Adipocyte (in vitro differentiated cells): Measurements from ENCODE around the gene TDRD10.

Source experiments
- DNase-seq: peaks from one replicate; pipeline ENCODE4 v3.0.0-alpha.2; 2015; ENCODE audit warnings: low read depth
- H3K27me3 ChIP-seq: replicated peaks from 2 replicates; pipeline ENCODE4 v1.7.0; 2013; ENCODE audit warnings: mild to moderate bottlenecking, low read length, moderate library complexity; ENCODE audit not compliant: control insufficient read depth, insufficient read depth
- H3K36me3 ChIP-seq: 2 replicates; pipeline ENCODE4 v1.7.0; 2013; ENCODE audit warnings: low read length, mild to moderate bottlenecking, moderate library complexity; ENCODE audit not compliant: control insufficient read depth, insufficient read depth, severe bottlenecking
- H3K4me1 ChIP-seq: 2 replicates; pipeline ENCODE4 v1.7.0; 2013; ENCODE audit warnings: mild to moderate bottlenecking, low read length, moderate library complexity; ENCODE audit not compliant: control insufficient read depth, insufficient read depth
- H3K4me3 ChIP-seq: 2 replicates; pipeline ENCODE4 v1.7.0; 2013; ENCODE audit warnings: mild to moderate bottlenecking, low read length, moderate library complexity
- H3K9ac ChIP-seq: 2 replicates; pipeline ENCODE4 v1.7.0; 2013; ENCODE audit warnings: mild to moderate bottlenecking, low read length, moderate library complexity
- H3K9me3 ChIP-seq: 2 replicates; pipeline ENCODE4 v1.7.0; 2013; ENCODE audit warnings: mild to moderate bottlenecking, low read length, moderate library complexity; ENCODE audit not compliant: control insufficient read depth

Gene TDRD10

DNA sequence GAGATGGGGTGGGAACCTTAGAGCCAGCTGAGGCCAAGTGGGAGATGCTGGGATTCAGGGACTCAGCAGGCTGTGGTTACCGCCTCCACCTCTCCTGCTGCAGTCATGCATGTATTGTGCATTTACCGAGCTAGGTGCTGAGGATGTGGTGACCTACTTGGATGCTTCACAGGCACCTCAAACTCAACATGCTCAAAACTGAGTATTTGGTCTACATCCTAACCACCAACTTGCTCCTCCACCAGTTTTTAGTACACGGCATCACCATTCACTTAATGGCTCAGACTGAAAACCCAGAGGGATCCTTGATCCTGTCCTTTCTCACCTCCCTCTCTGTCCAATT, 71.1 kb downstream of the TDRD10 start:
- H3K36me3 ChIP-seq = peaks cover 2% of the 10 kb centered on the region
- peaks cover 31% of the 10 kb centered on the region for H3K27me3 ChIP-seq
- peaks cover 8% of the 10 kb centered on the region for H3K4me1 ChIP-seq
- no peak overlapping the region for H3K9ac ChIP-seq
- no peaks in the 10 kb centered on the region for H3K9me3 ChIP-seq
- DNase-seq = no peak
- H3K4me3 ChIP-seq = no peak overlapping the region

DNA sequence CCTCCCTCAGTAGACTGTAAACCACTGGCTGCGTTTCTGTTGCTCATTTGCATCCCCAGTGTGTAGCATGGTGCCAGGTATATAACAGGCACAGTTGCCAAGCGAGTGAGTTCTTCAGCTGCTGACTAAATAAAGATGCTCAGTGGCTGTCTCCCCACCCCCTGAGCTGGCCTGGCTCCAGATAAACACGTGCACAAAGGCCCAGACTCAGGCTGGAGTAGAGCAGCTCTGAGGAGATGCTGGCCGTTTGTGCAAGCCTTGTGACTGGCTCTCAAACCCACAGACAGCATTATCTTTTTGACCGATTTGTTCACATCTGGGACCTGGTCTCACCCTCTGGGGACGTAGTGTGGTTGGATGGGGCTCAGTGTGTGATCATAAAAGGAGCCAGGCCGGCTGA, 72.7 kb downstream of the TDRD10 start:
- Histone ChIP-seq H3K4me1 (peaks cover 12% of the 10 kb centered on the region), H3K36me3 (peaks cover 17% of the 10 kb centered on the region), H3K27me3 (peaks cover 19% of the 10 kb centered on the region), H3K9me3 (no peaks in the 10 kb centered on the region), H3K4me3 (no peak overlapping the region), H3K9ac (no peak overlapping the region)
- no peak for DNase-seq

DNA sequence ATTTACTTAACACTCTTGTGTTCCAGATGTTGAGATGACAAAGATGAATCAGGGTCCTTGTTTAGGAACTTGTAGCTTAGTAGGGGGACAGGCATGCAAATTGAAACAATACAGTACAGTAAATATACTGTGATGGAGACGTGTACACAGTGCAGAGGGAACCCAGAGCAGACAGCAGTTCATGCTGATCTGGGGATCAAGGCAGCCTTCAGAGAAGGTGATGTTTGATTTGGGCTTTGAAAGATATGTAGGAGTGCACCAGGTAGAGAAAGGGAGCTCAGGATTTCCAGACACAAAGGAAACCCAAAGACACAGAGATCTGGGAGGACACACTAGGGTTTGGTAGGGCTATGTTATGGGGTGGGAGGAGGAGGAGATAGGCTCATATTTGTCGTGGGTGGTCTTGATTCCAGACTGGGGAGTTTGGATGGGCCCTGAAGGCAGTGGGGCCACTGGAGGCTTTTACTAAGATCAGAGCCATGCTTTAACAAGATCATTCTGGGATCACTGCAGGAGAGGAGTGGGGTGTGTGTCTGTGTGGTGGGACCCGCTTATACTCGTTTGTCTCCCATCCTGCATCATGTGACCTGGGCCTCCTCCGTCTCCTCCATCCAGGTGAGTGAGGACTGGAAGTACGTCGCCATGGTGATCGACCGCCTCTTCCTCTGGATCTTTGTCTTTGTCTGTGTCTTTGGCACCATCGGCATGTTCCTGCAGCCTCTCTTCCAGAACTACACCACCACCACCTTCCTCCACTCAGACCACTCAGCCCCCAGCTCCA, 73.3 kb downstream of the TDRD10 start:
- H3K36me3 ChIP-seq = peaks cover 23% of the 10 kb centered on the region
- H3K9me3 ChIP-seq = no peaks in the 10 kb centered on the region
- H3K4me1 ChIP-seq = peaks cover 12% of the 10 kb centered on the region
- H3K4me3 ChIP-seq = no peak overlapping the region
- H3K9ac ChIP-seq = no peak overlapping the region
- H3K27me3 ChIP-seq = peaks cover 13% of the 10 kb centered on the region
- no peak for DNase-seq

DNA sequence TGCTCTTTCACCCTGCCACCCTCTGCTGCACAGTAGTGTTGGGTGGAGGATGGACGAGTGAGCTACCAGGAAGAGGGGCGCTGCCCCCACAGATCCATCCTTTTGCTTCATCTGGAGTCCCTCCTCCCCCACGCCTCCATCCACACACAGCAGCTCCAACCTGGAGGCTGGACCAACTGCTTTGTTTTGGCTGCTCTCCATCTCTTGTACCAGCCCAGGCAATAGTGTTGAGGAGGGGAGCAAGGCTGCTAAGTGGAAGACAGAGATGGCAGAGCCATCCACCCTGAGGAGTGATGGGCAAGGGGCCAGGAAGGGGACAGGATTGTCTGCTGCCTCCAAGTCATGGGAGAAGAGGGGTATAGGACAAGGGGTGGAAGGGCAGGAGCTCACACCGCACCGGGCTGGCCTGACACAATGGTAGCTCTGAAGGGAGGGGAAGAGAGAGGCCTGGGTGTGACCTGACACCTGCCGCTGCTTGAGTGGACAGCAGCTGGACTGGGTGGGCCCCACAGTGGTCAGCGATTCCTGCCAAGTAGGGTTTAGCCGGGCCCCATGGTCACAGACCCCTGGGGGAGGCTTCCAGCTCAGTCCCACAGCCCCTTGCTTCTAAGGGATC, 74.0 kb downstream of the TDRD10 start:
- peaks cover 30% of the 10 kb centered on the region for H3K36me3 ChIP-seq
- no peak for DNase-seq

DNA sequence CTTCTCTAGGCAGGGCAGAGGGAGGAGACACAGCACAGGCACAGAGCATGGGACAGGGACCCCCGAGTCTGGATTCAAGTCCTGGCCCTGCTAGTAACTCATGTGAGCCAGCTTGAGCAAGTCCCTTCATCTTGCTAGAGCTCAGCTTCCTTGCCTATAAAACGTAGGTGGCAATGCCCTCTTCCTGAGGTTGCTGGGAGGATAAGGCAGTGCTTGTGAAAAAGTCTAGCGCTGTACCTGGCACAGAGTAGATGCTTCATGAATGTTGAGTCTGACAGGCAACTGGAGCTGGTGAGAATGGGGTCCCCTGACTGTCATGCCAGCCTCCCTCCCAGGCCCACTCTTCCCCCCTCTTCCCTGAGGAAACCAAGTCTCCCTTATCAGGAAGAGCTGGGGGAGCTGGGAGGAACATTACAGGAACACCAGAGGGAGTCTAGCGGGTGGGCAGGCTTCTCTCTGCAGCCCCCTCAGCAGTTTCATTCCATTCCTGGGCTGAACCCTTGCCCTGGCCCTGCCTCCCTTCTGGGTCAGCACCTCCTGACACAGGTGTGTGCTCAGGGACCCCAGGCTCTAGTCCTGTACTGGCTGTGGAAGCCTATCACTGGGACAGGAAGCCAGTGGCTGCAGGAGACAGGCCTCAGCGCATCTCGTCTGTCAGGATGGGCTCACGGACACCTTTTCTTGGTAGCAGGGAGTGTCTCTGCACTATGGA, 75.5 kb downstream of the TDRD10 start:
- Histone ChIP-seq H3K36me3 (peaks cover 42% of the 10 kb centered on the region), H3K4me3 (no peak overlapping the region), H3K4me1 (peaks cover 12% of the 10 kb centered on the region), H3K27me3 (no peaks in the 10 kb centered on the region), H3K9ac (no peak overlapping the region), H3K9me3 (no peaks in the 10 kb centered on the region)
- no peak for DNase-seq

More for the DNA sequence above, 74.0 kb downstream of the TDRD10 start:
- Histone ChIP-seq H3K4me1 (peaks cover 12% of the 10 kb centered on the region), H3K27me3 (peaks cover 6% of the 10 kb centered on the region), H3K4me3 (no peak overlapping the region), H3K9ac (no peak overlapping the region), H3K9me3 (no peaks in the 10 kb centered on the region)

DNA sequence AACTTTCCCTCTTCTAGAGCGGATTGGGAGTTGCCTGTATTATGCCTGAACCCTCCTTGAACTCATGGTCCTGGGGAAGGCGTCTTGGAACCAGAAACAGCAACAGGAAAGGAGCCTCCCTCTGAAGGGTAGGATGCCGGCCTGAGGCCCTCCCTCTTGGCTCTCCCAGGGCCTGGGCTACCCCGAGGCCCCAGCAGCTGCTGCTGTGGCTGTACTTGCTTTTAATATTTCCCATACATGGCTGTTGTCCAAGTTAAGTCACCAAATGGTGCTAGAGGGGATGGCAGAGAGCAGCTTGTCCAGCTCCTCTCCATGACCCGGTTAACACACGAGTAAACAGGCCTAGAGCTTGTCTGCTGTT, 76.0 kb downstream of the TDRD10 start:
- H3K4me3 ChIP-seq = no peak overlapping the region
- H3K9ac ChIP-seq = no peak overlapping the region
- H3K27me3 ChIP-seq = no peaks in the 10 kb centered on the region
- H3K4me1 ChIP-seq = peaks cover 12% of the 10 kb centered on the region
- peaks cover 48% of the 10 kb centered on the region for H3K36me3 ChIP-seq
- H3K9me3 ChIP-seq = no peaks in the 10 kb centered on the region
- no peak for DNase-seq

DNA sequence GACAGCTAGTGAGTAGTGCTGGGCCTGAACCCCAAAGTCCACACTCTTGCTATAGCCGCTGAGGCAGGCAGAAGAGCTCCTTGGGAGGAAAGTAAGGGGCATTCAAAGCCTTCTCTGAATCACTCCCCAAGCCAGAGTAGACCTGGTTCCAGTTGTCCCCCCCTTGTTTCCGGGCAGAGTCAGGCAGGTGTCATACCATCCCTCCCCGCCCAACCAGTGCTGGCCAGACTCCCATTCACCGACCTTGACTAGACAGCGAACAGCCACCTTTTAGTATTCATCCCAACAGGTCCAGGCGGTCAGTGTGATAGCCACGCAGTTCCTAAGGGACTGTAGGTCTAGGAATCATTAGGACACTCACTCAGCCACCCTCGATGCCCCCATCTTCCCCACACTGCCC, 77.4 kb downstream of the TDRD10 start:
- Histone ChIP-seq H3K36me3 (peaks cover 61% of the 10 kb centered on the region), H3K27me3 (no peaks in the 10 kb centered on the region), H3K9me3 (no peaks in the 10 kb centered on the region), H3K9ac (no peak overlapping the region), H3K4me1 (peaks cover 12% of the 10 kb centered on the region), H3K4me3 (no peak overlapping the region)
- DNase-seq = no peak

DNA sequence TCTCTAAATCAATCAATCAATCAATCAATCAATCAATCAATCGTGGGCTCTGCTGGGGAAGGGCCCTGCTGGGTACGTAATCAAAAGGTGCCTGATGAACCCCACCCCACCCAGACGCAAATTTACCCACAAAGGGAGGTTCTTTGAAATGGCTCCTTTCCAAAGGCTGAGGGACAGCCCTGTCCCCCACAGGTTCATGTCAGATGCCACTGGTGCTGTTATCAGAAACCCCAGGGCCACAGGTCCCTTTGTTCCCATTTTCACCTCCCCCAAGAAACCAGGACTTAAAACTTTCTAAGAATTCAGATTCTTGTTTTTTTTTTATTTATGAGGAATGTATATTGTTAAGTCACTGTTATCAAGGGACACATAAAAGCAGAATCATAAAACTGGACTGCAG, 79.7 kb downstream of the TDRD10 start:
- H3K9ac ChIP-seq = no peak overlapping the region
- no peaks in the 10 kb centered on the region for H3K27me3 ChIP-seq
- no peaks in the 10 kb centered on the region for H3K9me3 ChIP-seq
- no peak overlapping the region for H3K4me3 ChIP-seq
- H3K36me3 ChIP-seq = peaks cover 85% of the 10 kb centered on the region
- DNase-seq = no peak
- H3K4me1 ChIP-seq = peaks cover 8% of the 10 kb centered on the region

DNA sequence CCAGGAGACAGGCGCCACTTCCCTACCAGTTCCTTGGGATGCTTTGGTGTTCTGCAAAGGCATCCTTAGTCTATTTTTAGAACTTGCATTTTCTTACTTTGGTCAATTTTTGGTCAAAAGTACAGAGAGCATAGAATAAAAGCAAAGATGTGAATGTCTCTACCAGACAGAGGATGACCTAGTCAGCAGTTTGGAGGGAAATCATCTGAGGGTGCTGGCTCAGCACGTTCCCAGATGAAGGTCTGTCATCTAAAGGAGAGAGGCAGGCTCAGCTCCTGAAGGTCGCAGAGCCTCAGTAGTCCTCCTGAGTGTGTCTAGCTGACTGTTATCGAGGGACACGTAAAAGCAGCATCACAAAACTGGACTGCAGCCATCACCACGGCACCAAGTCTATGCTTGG, 80.9 kb downstream of the TDRD10 start:
- Histone ChIP-seq H3K4me3 (no peak overlapping the region), H3K9me3 (no peaks in the 10 kb centered on the region), H3K9ac (no peak overlapping the region), H3K4me1 (peaks cover 7% of the 10 kb centered on the region), H3K36me3 (peaks cover 96% of the 10 kb centered on the region), H3K27me3 (no peaks in the 10 kb centered on the region)
- DNase-seq = no peak

DNA sequence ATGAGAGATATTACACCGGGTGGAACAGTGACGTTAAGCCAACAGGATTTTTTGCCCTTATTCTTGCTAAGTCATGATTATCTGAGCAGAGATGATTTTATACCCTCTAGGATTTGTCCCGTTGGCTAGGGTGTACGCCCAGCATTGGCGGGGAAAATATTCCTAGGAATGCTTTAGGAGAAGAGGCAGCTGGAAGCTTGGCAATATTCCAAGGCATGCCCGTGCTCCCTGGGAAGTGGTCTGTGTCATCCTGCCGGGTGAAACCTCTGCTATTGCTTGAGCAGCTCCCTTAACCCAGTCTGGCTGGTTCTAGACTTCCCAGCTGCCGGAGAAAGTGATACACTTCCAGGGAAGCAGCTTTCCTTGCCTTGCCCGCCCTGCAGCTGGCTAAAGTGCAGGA, 81.8 kb downstream of the TDRD10 start:
- Histone ChIP-seq H3K4me3 (no peak overlapping the region), H3K27me3 (no peaks in the 10 kb centered on the region), H3K9me3 (no peaks in the 10 kb centered on the region), H3K36me3 (peaks cover 97% of the 10 kb centered on the region), H3K9ac (no peak overlapping the region), H3K4me1 (no peaks in the 10 kb centered on the region)
- no peak for DNase-seq

DNA sequence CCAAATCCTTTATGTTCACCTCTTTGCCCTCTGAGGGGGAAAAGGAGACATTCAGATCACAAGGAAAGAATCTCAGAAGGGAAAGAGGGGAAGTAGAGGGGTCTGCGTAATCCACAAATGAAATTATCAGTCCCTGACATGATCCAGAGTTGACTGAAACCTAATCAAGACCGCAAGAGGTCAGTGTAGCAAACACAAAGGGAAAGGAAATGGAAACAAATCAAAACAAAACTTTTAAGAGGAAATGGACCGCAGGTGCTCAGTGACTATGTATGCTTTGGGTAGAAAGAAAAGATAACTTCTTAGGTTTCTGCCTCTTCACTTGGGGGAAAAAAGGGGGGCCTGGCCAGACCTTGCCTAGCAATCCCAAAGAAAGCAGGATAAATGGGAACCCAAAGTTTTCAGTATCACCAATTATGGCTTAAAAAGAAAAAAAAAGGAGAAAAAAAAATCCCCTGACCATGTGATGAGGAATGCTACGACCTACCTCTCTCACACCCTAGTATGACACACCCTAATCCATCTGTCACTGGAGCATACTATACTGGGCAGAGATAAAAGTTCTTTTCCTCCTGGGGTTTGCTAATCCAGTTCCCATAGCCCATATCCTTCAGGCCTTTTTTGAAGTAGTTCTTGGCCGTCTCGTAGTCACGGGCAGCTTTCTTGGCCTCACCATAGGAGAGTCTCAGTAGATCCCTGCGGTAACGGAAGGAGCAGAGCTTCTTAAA, 82.4 kb downstream of the TDRD10 start:
- Histone ChIP-seq H3K27me3 (no peaks in the 10 kb centered on the region), H3K9me3 (no peaks in the 10 kb centered on the region), H3K36me3 (peaks cover 98% of the 10 kb centered on the region), H3K4me1 (no peaks in the 10 kb centered on the region), H3K9ac (no peak overlapping the region), H3K4me3 (no peak overlapping the region)
- no peak for DNase-seq
